K562 (cell line): ENCODE data around the gene LIN7A. TPM values are rescaled to one million over a fixed set of nuclear protein-coding genes. Genes with fewer than 3 reads are reported as not detected.

Experiments
- ATAC-seq: fragments of 200-7000 bp; cut with Tn5 transposase; 3 replicates; pipeline ENCODE4 v1.9.1; 2020; ENCODE audit warnings: moderate library complexity
- BruUV-seq: library from RNA; stranded (reverse); fragments of 400-500 nt; replicated peaks from 2 replicates; lab custom pipeline; 2021; lab: Mats Ljungman, UMichigan
- CTCF ChIA-PET: fragments of 300-600 bp; formaldehyde crosslinking; extraction: SDS; loops from one replicate; lab custom pipeline; 2021; ENCODE audit warnings: low intra/inter-chr PET ratio; lab: Yijun Ruan, JAX
- POLR2A ChIA-PET: fragments of 300-600, 350-650 bp; sonication (Branson Sonifier 250); formaldehyde crosslinking; extraction: SDS; loops from one replicate; lab custom pipeline; 2021; ENCODE audit warnings: antibody characterized with exemption, inconsistent platforms; lab: Yijun Ruan, JAX
- DNase-seq, 4 experiments: peaks; one replicate each; pipeline versions ENCODE4 v3.0.0 to v3.0.0-alpha.2; 2011 to 2018; ENCODE audit warnings: low spot score in 3 of 4, mixed read lengths in 3 of 4; ENCODE audit errors: extremely low read depth in 1 of 4
- FAIRE-seq: peaks from 2 replicates; lab custom pipeline; 2011; peaks lifted over from hg19 to GRCh38; lab: Jason Lieb, UNC
- H2AFZ ChIP-seq: 2 replicates; pipeline ENCODE4 v1.6.0; 2011; ENCODE audit warnings: low read depth, low read length, control low read depth, inconsistent platforms
- H3K27ac ChIP-seq: fragments of 200-600 bp; 3 replicates; pipeline ENCODE4 v1.8.0; 2011; ENCODE audit warnings: low read depth, mild to moderate bottlenecking, control low read depth, inconsistent platforms, low read length, moderate library complexity, mixed read lengths; ENCODE audit errors: extremely low read depth
- H3K27me3 ChIP-seq, 2 experiments: fragments of 300-600 bp in 1 of 2; 2 replicates in 1 of 2; 3 replicates in 1 of 2; pipeline versions ENCODE4 v1.6.0 to v1.8.0; 2011; ENCODE audit warnings: inconsistent platforms in 2 of 2, low read length in 2 of 2, mild to moderate bottlenecking in 1 of 2, mixed read lengths in 1 of 2, moderate library complexity in 1 of 2; ENCODE audit not compliant: control insufficient read depth in 2 of 2, insufficient read depth in 2 of 2
- H3K36me3 ChIP-seq: fragments of 300-600 bp; 3 replicates; pipeline ENCODE4 v1.8.0; 2011; ENCODE audit warnings: mild to moderate bottlenecking, low read length, inconsistent platforms; ENCODE audit not compliant: control insufficient read depth, insufficient read depth
- H3K4me1 ChIP-seq, 2 experiments: fragments of 200-600 bp in 1 of 2; replicated peaks in 1 of 2; 2 replicates in 1 of 2; 3 replicates in 1 of 2; pipeline versions ENCODE4 v1.5.1 to v1.8.0; 2011; ENCODE audit warnings: inconsistent platforms in 2 of 2, low read length in 2 of 2, mild to moderate bottlenecking in 1 of 2, mixed read lengths in 1 of 2, moderate library complexity in 1 of 2; ENCODE audit not compliant: control insufficient read depth in 2 of 2, insufficient read depth in 2 of 2
- H3K4me2 ChIP-seq: 2 replicates; pipeline ENCODE4 v1.6.1; 2011; ENCODE audit warnings: low read length, control low read depth, inconsistent platforms, mixed read lengths; ENCODE audit not compliant: insufficient read depth
- H3K4me3 ChIP-seq: fragments of 200-600 bp; sonication (generic), shearing (Covaris generic); 2 replicates; pipeline ENCODE4 v1.5.1; 2016; ENCODE audit warnings: control low read depth, inconsistent platforms
- H3K79me2 ChIP-seq: fragments of 200-600 bp; 3 replicates; pipeline ENCODE4 v1.8.0; 2011; ENCODE audit warnings: low read length, inconsistent platforms; ENCODE audit not compliant: control insufficient read depth, insufficient read depth
- H3K9ac ChIP-seq, 2 experiments: 2 replicates each; pipeline versions ENCODE4 v1.6.0 to v1.6.1; 2011; ENCODE audit warnings: low read depth in 2 of 2, low read length in 2 of 2, control low read depth in 1 of 2, inconsistent platforms in 1 of 2, mild to moderate bottlenecking in 1 of 2, mixed read lengths in 1 of 2; ENCODE audit not compliant: insufficient read depth in 1 of 2
- H3K9me1 ChIP-seq: one replicate; pipeline ENCODE4 v1.6.0; 2011; ENCODE audit warnings: inconsistent platforms, mild to moderate bottlenecking, low read length, moderate library complexity; ENCODE audit not compliant: control insufficient read depth, insufficient read depth
- H3K9me3 ChIP-seq: replicated peaks from 2 replicates; pipeline ENCODE4 v1.5.1; 2011; ENCODE audit warnings: low read depth, low read length, inconsistent platforms; ENCODE audit not compliant: control insufficient read depth, insufficient read depth
- H4K20me1 ChIP-seq: replicated peaks from 2 replicates; pipeline ENCODE4 v1.6.1; 2011; ENCODE audit warnings: low read length, inconsistent platforms, mixed read lengths; ENCODE audit not compliant: control insufficient read depth, insufficient read depth
- C11orf30 ChIP-seq: fragments of 450-650 bp; IDR thresholded peaks from 2 replicates; pipeline ENCODE4 v1.6.1; 2016; ENCODE audit warnings: low read depth, mild to moderate bottlenecking
- CBFA2T3 ChIP-seq: fragments of 450-650 bp; IDR thresholded peaks from 2 replicates; pipeline ENCODE4 v1.6.1; 2017
- HDAC8 ChIP-seq: fragments of 450-650 bp; IDR thresholded peaks from 2 replicates; pipeline ENCODE4 v1.6.1; 2016; ENCODE audit warnings: mild to moderate bottlenecking, missing genetic modification characterization, moderate library complexity, missing compliant biosample characterization
- HNRNPL ChIP-seq: fragments of 200-400 bp; formaldehyde crosslinking; IDR thresholded peaks from 2 replicates; pipeline ENCODE4 v1.6.1; 2017; ENCODE audit warnings: low read depth, mild to moderate bottlenecking, low read length
- MAFF ChIP-seq: IDR thresholded peaks from 2 replicates; pipeline ENCODE4 v1.6.1; 2012; ENCODE audit warnings: low read length, improper control_type of control experiment
- MAFG ChIP-seq: fragments of 450-650 bp; conservative IDR thresholded peaks from 2 replicates; pipeline ENCODE4 v1.6.1; 2016; ENCODE audit warnings: missing genetic modification characterization, missing compliant biosample characterization
- MAFK ChIP-seq: IDR thresholded peaks from 2 replicates; pipeline ENCODE4 v1.6.1; 2011; ENCODE audit warnings: low read length, improper control_type of control experiment
- MTF1 ChIP-seq: fragments of 250-450 bp; sonication (Bioruptor Pico); IDR thresholded peaks from 2 replicates; pipeline ENCODE4 v1.9.0; 2021; ENCODE audit warnings: moderate library complexity, mild to moderate bottlenecking, inconsistent platforms, borderline replicate concordance
- NFE2 ChIP-seq: IDR thresholded peaks from 2 replicates; pipeline ENCODE4 v1.6.1; 2014; ENCODE audit warnings: antibody characterized with exemption, low read depth
- NFE2L1 ChIP-seq: fragments of 450-650 bp; IDR thresholded peaks from 2 replicates; pipeline ENCODE4 v1.6.1; 2016; ENCODE audit warnings: missing genetic modification characterization, low read depth, mild to moderate bottlenecking, missing compliant biosample characterization, moderate library complexity, borderline replicate concordance
- NFIC ChIP-seq: fragments of 450-650 bp; IDR thresholded peaks from 2 replicates; pipeline ENCODE4 v1.6.1; 2017; ENCODE audit warnings: mild to moderate bottlenecking, inconsistent platforms
- POLR2A ChIP-seq: fragments of 450-650 bp; conservative IDR thresholded peaks from 2 replicates; pipeline ENCODE4 v1.6.1; 2016
- SRSF7 ChIP-seq: fragments of 200-400 bp; formaldehyde crosslinking; optimal IDR thresholded peaks from 2 replicates; pipeline ENCODE3; 2017; ENCODE audit warnings: mild to moderate bottlenecking, low read depth, low read length
- TBL1XR1 ChIP-seq, 2 experiments: IDR thresholded peaks; 2 replicates each; pipeline ENCODE4 v1.6.1; 2012; ENCODE audit warnings: improper control_type of control experiment in 2 of 2, low read length in 2 of 2, mild to moderate bottlenecking in 1 of 2
- TEAD1 ChIP-seq, 2 experiments: fragments of 450-650 bp in 1 of 2; sonication (generic) in 1 of 2; formaldehyde crosslinking; IDR thresholded peaks; 2 replicates each; pipeline versions ENCODE4 v1.4.0 to v1.8.0; 2020 to 2022; ENCODE audit warnings: mild to moderate bottlenecking in 2 of 2, missing genetic modification reagents in 1 of 2
- XRCC4 ChIP-seq: IDR thresholded peaks from one replicate; pipeline ENCODE4 v1.6.1; 2011; ENCODE audit not compliant: insufficient read depth, insufficient read length; ENCODE audit errors: extremely low read depth
- WGBS: fragments of 100-300 bp; shearing (Covaris generic); methylation state at CpG from one replicate; pipeline ENCODE4 v1.1.6; 2016; ENCODE audit warnings: low coverage, mixed read lengths; ENCODE audit not compliant: insufficient coverage; ENCODE audit errors: missing lambda C conversion rate; 5-methylcytosine and 5-hydroxymethylcytosine counted together
- in situ Hi-C: fragments of 300-500 bp; cut with MboI; formaldehyde crosslinking; loops from 4 replicates; pipeline ENCODE4 v1.15.0; 2018; ENCODE audit warnings: inconsistent platforms, mixed read lengths
- intact Hi-C: fragments of 100-400 bp; cut with micrococcal nuclease; formaldehyde crosslinking; loops from 2 replicates; pipeline ENCODE4 v1.14.2; 2022
- polyA plus RNA-seq, 8 experiments: library from polyadenylated mRNA; depleted of rRNA in 4 of 8; stranded (reverse) in 5 of 8; unstranded in 3 of 8; fragments of >200 nt; fragmentation: Nextera tagmentation in 2 of 8; fragmentation: Illumina TruSeq in 1 of 8; extraction: Ambion mirVana in 2 of 8; extraction: Trizol in 1 of 8; gene quantifications; 2 replicates each; pipeline versions ENCODE4 v1.2.1 to v1.2.3, GENCODE V29; 2011 to 2014; ENCODE audit warnings: inconsistent platforms in 1 of 8, missing spikeins in 1 of 8
- total RNA-seq, 7 experiments: library from RNA; depleted of rRNA in 6 of 7; stranded (reverse); fragments of >200 nt in 6 of 7; fragmentation: Illumina TruSeq in 2 of 7; extraction: Trizol in 2 of 7; gene quantifications; 2 replicates each; pipeline versions ENCODE4 v1.2.1 to v1.2.3, GENCODE V29; 2011 to 2021; ENCODE audit warnings: low replicate concordance in 1 of 7
- TF ChIP-seq, protein P1 (sequence below): fragments of 450-650 bp; formaldehyde crosslinking; IDR thresholded peaks from 2 replicates; pipeline ENCODE4 v1.4.0; 2020; ENCODE audit warnings: mild to moderate bottlenecking, mixed read lengths

Gene LIN7A
- total and polyA plus RNA-seq, 9 of the 15 experiments (the other 6 are each of a cell fraction or from before 2014, with no cell fraction given) = not detected

DNA sequence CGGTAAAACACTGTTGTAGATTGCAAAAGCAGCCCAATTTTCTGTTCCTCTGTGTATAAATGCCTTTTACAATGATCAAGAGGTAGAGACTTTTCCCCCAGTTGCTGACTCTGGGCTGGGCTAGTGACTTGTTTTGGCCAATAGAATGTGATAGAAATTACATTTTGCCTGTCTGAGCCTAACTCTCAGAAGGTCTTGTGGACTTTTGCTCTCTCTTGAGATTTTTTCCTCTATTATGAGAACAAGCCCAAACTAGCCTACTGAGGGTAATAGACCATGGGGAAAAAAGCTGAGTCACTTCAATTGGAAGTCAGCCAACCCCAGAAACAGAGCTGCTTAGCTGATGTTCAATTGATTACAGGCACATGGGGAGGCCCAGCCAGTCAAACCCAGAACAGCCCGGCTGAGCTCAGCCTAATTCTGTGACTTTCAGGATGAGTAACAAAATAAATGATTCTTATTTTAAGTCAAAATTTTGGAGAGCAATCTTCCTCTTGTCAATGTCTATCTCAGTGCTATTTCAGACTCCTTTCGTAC lies 159.7 kb downstream of the LIN7A start:
- Histone ChIP-seq H3K79me2 (no peaks in the 10 kb centered on the region), H3K4me2 (no peak overlapping the region), H3K36me3 (no peaks in the 10 kb centered on the region), H3K9me3 (no peaks in the 10 kb centered on the region), H3K27ac (no peak overlapping the region), H4K20me1 (no peaks in the 10 kb centered on the region), H3K27me3 (no peaks in the 10 kb centered on the region), H3K4me3 (no peak overlapping the region), H3K4me1 (no peaks in the 10 kb centered on the region), H3K9ac (no peak overlapping the region), H2AFZ (no peak overlapping the region), H3K9me1 (no peaks in the 10 kb centered on the region)
- intact Hi-C loops (no loop called here), in situ Hi-C loops (no loop called here)
- WGBS = 5% methylated on average over 3 of the region's 3 CpGs
- DNase-seq (peak in 1 of 4 experiments; percentile 12), ATAC-seq (no peak), FAIRE-seq (no peak)
- POLR2A ChIA-PET = no interaction called here
- TF ChIP-seq MAFK (peak; percentile 15; the same call in 1 of the 2 replicates), MTF1 (CRISPR knock-in tag) (no peak), POLR2A (no peak), CBFA2T3 (no peak), HNRNPL (no peak), C11orf30 (0 out of 2 replicates have a peak, but pooled peaks have one; percentile 7), HDAC8 (tag) (no peak), NFE2L1 (tag) (peak; percentile 31; the same call in 1 of the 2 replicates), MAFF (peak; percentile 42; the same call in 1 of the 2 replicates), SRSF7 (no peak), TEAD1 (CRISPR knock-in tag; IDR thresholded peaks at IDR 0.05) (no peak), TBL1XR1 (IDR thresholded peaks at IDR 0.05; ENCODE audit: low read length in 2 of 2) (no peak), NFIC (peak; percentile 54), NFE2 (0 out of 2 replicates have a peak, but pooled peaks have one; percentile 28), MAFG (tag) (peak; percentile 59; the same call in 1 of the 2 replicates), XRCC4 (no peak)
- TF ChIP-seq, protein P1, sequence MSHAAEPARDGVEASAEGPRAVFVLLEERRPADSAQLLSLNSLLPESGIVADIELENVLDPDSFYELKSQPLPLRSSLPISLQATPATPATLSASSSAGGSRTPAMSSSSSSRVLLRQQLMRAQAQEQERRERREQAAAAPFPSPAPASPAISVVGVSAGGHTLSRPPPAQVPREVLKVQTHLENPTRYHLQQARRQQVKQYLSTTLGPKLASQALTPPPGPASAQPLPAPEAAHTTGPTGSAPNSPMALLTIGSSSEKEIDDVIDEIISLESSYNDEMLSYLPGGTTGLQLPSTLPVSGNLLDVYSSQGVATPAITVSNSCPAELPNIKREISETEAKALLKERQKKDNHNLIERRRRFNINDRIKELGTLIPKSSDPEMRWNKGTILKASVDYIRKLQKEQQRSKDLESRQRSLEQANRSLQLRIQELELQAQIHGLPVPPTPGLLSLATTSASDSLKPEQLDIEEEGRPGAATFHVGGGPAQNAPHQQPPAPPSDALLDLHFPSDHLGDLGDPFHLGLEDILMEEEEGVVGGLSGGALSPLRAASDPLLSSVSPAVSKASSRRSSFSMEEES (CRISPR knock-in tag) = no peak
- CTCF ChIA-PET = no interaction called here
- no TSS peak for BruUV-seq
